HCT116 (cell line): ENCODE measurements around the gene CPNE4. TPM values are rescaled to one million over a fixed set of nuclear protein-coding genes. Genes with fewer than 3 reads are reported as not detected.

Experiments used
- ATAC-seq: fragments of 200-7000 bp; cut with Tn5 transposase; 2 replicates; pipeline ENCODE4 v1.9.1; 2020; ENCODE audit warnings: mild to moderate bottlenecking, moderate library complexity
- Bru-seq: library from RNA; stranded (reverse); fragments of 400-500 nt; gene quantifications from one replicate; lab custom pipeline; 2021; lab: Mats Ljungman, UMichigan
- BruChase-seq, 2 experiments: library from RNA; stranded (reverse); fragments of 400-500 nt; gene quantifications; one replicate each; lab custom pipeline; 2021; lab: Mats Ljungman, UMichigan
- BruUV-seq: library from RNA; stranded (reverse); fragments of 400-500 nt; replicated peaks from 2 replicates; lab custom pipeline; 2021; lab: Mats Ljungman, UMichigan
- CTCF ChIA-PET: fragments of 300-600 bp; sonication (Branson Sonifier 250); formaldehyde crosslinking; loops from one replicate; lab custom pipeline; 2021; ENCODE audit warnings: antibody characterized with exemption; lab: Charles Lee
- POLR2A ChIA-PET: fragments of 300-600, 350-600 bp; sonication (Branson Sonifier 250); formaldehyde crosslinking; loops from one replicate; lab custom pipeline; 2021; ENCODE audit warnings: antibody characterized with exemption; lab: Charles Lee
- RAD21 ChIA-PET, 2 experiments: fragments of 300-600 bp; sonication (Branson Sonifier 250); formaldehyde crosslinking; loops; one replicate each; lab custom pipeline; 2023; ENCODE audit warnings: low total read pairs in 2 of 2; ENCODE audit not compliant: uncharacterized antibody in 2 of 2, unreplicated experiment in 2 of 2, low non-redundant PET in 1 of 2; lab: Charles Lee
- DNase-seq: peaks from one replicate; pipeline ENCODE4 v3.0.0-alpha.2; 2010; ENCODE audit warnings: low read depth, low spot score
- H2AFZ ChIP-seq: fragments of 200-600 bp; shearing (Covaris generic), sonication (generic); 2 replicates; pipeline ENCODE4 v1.6.1; 2017; ENCODE audit warnings: low read depth, mixed run types, mixed read lengths, antibody characterized with exemption, low read length; ENCODE audit not compliant: poor library complexity, severe bottlenecking
- H3K27ac ChIP-seq: 2 replicates; pipeline ENCODE4 v1.5.1; 2012; ENCODE audit warnings: low read depth, low read length
- H3K27me3 ChIP-seq: fragments of 200-600 bp; sonication (generic); 2 replicates; pipeline ENCODE4 v1.6.1; 2016; ENCODE audit warnings: mixed run types, low read length, mixed read lengths; ENCODE audit not compliant: insufficient read depth
- H3K36me3 ChIP-seq, 2 experiments: fragments of 200-500 bp in 1 of 2; fragments of 200-600 bp in 1 of 2; sonication (Bioruptor generic) in 1 of 2; sonication (generic) in 1 of 2; 2 replicates each; pipeline versions ENCODE4 v1.5.1 to v1.6.1; 2014 to 2016; ENCODE audit warnings: low read length in 2 of 2, inconsistent platforms in 1 of 2, mixed read lengths in 1 of 2, mixed run types in 1 of 2; ENCODE audit not compliant: insufficient read depth in 2 of 2, control insufficient read depth in 1 of 2
- H3K4me1 ChIP-seq, 2 experiments: fragments of 200-600 bp in 1 of 2; sonication (generic) in 1 of 2; 2 replicates each; pipeline versions ENCODE4 v1.5.1 to v1.6.1; 2012 to 2017; ENCODE audit warnings: low read length in 2 of 2, inconsistent platforms in 1 of 2, mild to moderate bottlenecking in 1 of 2, mixed read lengths in 1 of 2, mixed run types in 1 of 2, moderate library complexity in 1 of 2; ENCODE audit not compliant: insufficient read depth in 2 of 2, control insufficient read depth in 1 of 2
- H3K4me2 ChIP-seq: fragments of 200-600 bp; sonication (generic); 2 replicates; pipeline ENCODE4 v1.6.1; 2017; ENCODE audit warnings: mixed run types, low read length, mixed read lengths
- H3K4me3 ChIP-seq, 2 experiments: fragments of 200-600 bp in 1 of 2; sonication (generic) in 1 of 2; replicated peaks in 1 of 2; 2 replicates each; pipeline ENCODE4 v1.5.1; 2011 to 2016; ENCODE audit warnings: low read length in 2 of 2, control low read depth in 1 of 2, low read depth in 1 of 2, mild to moderate bottlenecking in 1 of 2, mixed read lengths in 1 of 2, mixed run types in 1 of 2
- H3K79me2 ChIP-seq: fragments of 200-600 bp; sonication (generic); 2 replicates; pipeline ENCODE4 v1.6.1; 2017; ENCODE audit warnings: mild to moderate bottlenecking, mixed run types, low read length, moderate library complexity, mixed read lengths; ENCODE audit not compliant: insufficient read depth
- H3K9ac ChIP-seq: fragments of 200-600 bp; sonication (generic); 2 replicates; pipeline ENCODE4 v1.6.1; 2016; ENCODE audit warnings: low read length, mixed read lengths
- H3K9me2 ChIP-seq: fragments of 200-600 bp; sonication (generic), shearing (Covaris generic); 2 replicates; pipeline ENCODE4 v1.6.1; 2017; ENCODE audit warnings: mixed run types, mild to moderate bottlenecking, moderate library complexity; ENCODE audit not compliant: insufficient read depth
- H3K9me3 ChIP-seq, 2 experiments: fragments of 200-500 bp in 1 of 2; fragments of 200-600 bp in 1 of 2; sonication (Bioruptor generic) in 1 of 2; sonication (generic) in 1 of 2; 2 replicates each; pipeline ENCODE4 v1.6.1; 2014 to 2017; ENCODE audit warnings: low read length in 2 of 2, mixed read lengths in 2 of 2, inconsistent platforms in 1 of 2, low read depth in 1 of 2, mild to moderate bottlenecking in 1 of 2, mixed run types in 1 of 2, moderate library complexity in 1 of 2; ENCODE audit not compliant: control insufficient read depth in 1 of 2, insufficient read depth in 1 of 2
- H4K20me1 ChIP-seq: fragments of 200-600 bp; sonication (generic), shearing (Covaris generic); 2 replicates; pipeline ENCODE4 v1.6.1; 2017; ENCODE audit warnings: mixed run types, mild to moderate bottlenecking, moderate library complexity; ENCODE audit not compliant: insufficient read depth
- CBX3 ChIP-seq: IDR thresholded peaks from 2 replicates; pipeline ENCODE4 v1.6.1; 2012; ENCODE audit warnings: low read depth
- CEBPB ChIP-seq: IDR thresholded peaks from 2 replicates; pipeline ENCODE4 v1.6.1; 2012; ENCODE audit warnings: low read depth
- EGR1 ChIP-seq: IDR thresholded peaks from 2 replicates; pipeline ENCODE4 v1.6.1; 2012; ENCODE audit warnings: low read depth
- ELF1 ChIP-seq: IDR thresholded peaks from 2 replicates; pipeline ENCODE4 v1.6.1; 2012; ENCODE audit warnings: low read depth, borderline replicate concordance
- EZH2phosphoT487 ChIP-seq: fragments of 200-600 bp; IDR thresholded peaks from 2 replicates; pipeline ENCODE4 v1.6.1; 2018; ENCODE audit warnings: antibody characterized with exemption, borderline replicate concordance
- FOSL1 ChIP-seq: IDR thresholded peaks from 2 replicates; pipeline ENCODE4 v1.6.1; 2012; ENCODE audit warnings: low read depth
- JUND ChIP-seq: IDR thresholded peaks from 2 replicates; pipeline ENCODE4 v1.6.1; 2012
- POLR2A ChIP-seq: IDR thresholded peaks from 2 replicates; pipeline ENCODE4 v1.7.0; 2011; ENCODE audit warnings: borderline replicate concordance; ENCODE audit not compliant: insufficient read depth, insufficient read length; ENCODE audit errors: extremely low read depth
- RAD21 ChIP-seq: IDR thresholded peaks from 2 replicates; pipeline ENCODE4 v1.6.1; 2012; ENCODE audit warnings: low read depth, mild to moderate bottlenecking
- TCF7L2 ChIP-seq: IDR thresholded peaks from 2 replicates; pipeline ENCODE4 v1.7.0; 2011; ENCODE audit warnings: borderline replicate concordance, inconsistent platforms; ENCODE audit not compliant: insufficient read depth, insufficient read length; ENCODE audit errors: extremely low read depth
- YY1 ChIP-seq: IDR thresholded peaks from 2 replicates; pipeline ENCODE4 v1.6.1; 2011; ENCODE audit warnings: low read length, low read depth, moderate library complexity, mild to moderate bottlenecking; ENCODE audit not compliant: insufficient replicate concordance; ENCODE audit errors: extremely low read depth
- ZNF274 ChIP-seq: fragments of 200-500 bp; sonication (Bioruptor generic); IDR thresholded peaks from 2 replicates; pipeline ENCODE4 v1.6.1; 2014; ENCODE audit warnings: mild to moderate bottlenecking, low read depth, low read length, inconsistent platforms
- intact Hi-C: fragments of 100-400 bp; cut with micrococcal nuclease; formaldehyde crosslinking; loops from 2 replicates; pipeline ENCODE4 v1.10.0; 2022
- long read RNA-seq: library from polyadenylated mRNA; unstranded; transcript quantifications from one replicate; pipeline ENCODE4 v2.0.0, GENCODE V29; 2021; ENCODE audit not compliant: unreplicated experiment
- polyA plus RNA-seq: library from polyadenylated mRNA; unstranded; fragments of >200 nt; gene quantifications from 2 replicates; pipeline ENCODE4 v1.2.1, GENCODE V29; 2012; ENCODE audit warnings: missing spikeins
- total RNA-seq: library from RNA; stranded (reverse); gene quantifications from one replicate; pipeline ENCODE4 v1.2.1, GENCODE V29; 2021; ENCODE audit not compliant: unreplicated experiment
- TF ChIP-seq, protein P1 (sequence below): IDR thresholded peaks from 2 replicates; pipeline ENCODE4 v1.6.1; 2012
- TF ChIP-seq, protein P2 (sequence below), 3 experiments: fragments of 200-600 bp in 1 of 3; sonication (generic) in 1 of 3; IDR thresholded peaks in 2 of 3; conservative IDR thresholded peaks in 1 of 3; 2 replicates each; pipeline ENCODE4 v1.5.1; 2012 to 2017; ENCODE audit warnings: low read depth in 2 of 3, low read length in 2 of 3, antibody characterized with exemption in 1 of 3, borderline replicate concordance in 1 of 3, control low read depth in 1 of 3, mild to moderate bottlenecking in 1 of 3, mixed read lengths in 1 of 3, mixed run types in 1 of 3, moderate library complexity in 1 of 3; ENCODE audit not compliant: insufficient read depth in 1 of 3
- TF ChIP-seq, protein P3 (sequence below): IDR thresholded peaks from 2 replicates; pipeline ENCODE4 v1.6.1; 2012; ENCODE audit warnings: low read depth
- TF ChIP-seq, protein P4 (sequence below): IDR thresholded peaks from 2 replicates; pipeline ENCODE4 v1.6.1; 2011; ENCODE audit warnings: mild to moderate bottlenecking, low read length, moderate library complexity; ENCODE audit not compliant: insufficient replicate concordance; ENCODE audit errors: extremely low read depth

The CPNE4 gene
- total RNA-seq (not detected), Bru-seq, nascent RNA (percentile 1 among the genes with signal in this experiment), BruChase-seq, experiment 1, labeled RNA remaining after a 6-hour chase (percentile 0 among the genes with signal in this experiment), BruChase-seq, experiment 2, labeled RNA remaining after a 2-hour chase (percentile 1 among the genes with signal in this experiment)
- not detected in 2 replicates for polyA plus RNA-seq
- long read RNA-seq = 0 reads

DNA sequence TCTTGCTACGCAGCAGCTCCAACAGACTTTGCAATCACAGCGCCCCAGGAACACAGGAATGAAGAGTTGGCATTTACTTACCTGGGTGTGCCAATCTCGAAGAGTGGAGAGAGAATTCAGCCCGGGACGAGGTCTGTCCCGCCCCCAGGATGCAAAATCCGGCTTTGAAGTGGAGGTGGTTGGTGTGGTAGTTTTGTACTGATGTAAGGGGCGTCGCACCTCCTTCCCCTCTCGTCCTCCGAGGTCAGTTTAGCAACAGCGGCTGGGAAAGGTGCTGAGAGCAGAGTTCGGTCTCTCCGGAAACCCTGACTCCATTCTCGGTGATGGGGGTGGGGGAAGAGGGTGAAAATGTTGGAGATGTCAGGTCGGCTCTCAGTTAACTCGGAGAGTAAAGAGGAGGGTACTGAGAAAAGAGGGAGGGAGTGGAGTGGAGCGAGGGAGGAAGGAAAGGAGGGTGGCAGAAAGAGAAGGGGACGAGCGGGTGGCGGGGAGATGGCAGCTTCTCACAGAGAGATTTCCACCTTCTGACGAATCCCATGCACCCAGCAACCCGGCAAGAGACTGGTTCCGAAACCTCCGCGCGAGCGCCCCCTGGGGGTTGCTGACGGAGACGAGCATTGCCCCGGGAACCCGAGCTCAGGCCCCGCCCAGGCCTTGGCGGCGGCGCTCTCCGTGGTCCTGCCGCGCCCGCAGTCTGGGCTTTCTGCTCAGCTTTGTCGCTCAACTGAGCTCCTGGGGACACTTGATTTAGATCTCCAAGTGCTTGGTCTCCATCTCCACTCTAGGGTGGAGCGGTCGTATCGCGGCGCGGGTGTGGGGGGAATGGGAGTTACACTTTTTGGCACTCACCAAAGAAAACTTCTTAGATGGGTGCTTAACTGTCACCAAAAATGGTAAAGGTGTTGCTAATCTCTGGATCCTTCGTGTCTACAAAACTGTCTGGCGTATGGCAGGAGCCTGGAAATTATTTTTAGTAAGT lies at the start of gene CPNE4:
Gene CPNE4, minus strand, starts transcription at position 529 of the 979 bp plus-strand sequence.
- intact Hi-C loops = loop anchor here (5.0 kb wide), 1 partner anchor 363 kb away; no protein-coding TSS in a partner anchor
- TF ChIP-seq FOSL1 (no peak), EGR1 (no peak), CEBPB (no peak), TCF7L2 (no peak), JUND (no peak), RAD21 (peak; percentile 56), YY1 (peak; percentile 45), ZNF274 (no peak), CBX3 (peak; percentile 46; the same call in 1 of the 2 replicates), ELF1 (no peak), POLR2A (no peak), EZH2phosphoT487 (no peak)
- TF ChIP-seq, protein P1, sequence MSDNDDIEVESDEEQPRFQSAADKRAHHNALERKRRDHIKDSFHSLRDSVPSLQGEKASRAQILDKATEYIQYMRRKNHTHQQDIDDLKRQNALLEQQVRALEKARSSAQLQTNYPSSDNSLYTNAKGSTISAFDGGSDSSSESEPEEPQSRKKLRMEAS = no peak; the same call in 1 of the 2 replicates
- TF ChIP-seq, protein P2, sequence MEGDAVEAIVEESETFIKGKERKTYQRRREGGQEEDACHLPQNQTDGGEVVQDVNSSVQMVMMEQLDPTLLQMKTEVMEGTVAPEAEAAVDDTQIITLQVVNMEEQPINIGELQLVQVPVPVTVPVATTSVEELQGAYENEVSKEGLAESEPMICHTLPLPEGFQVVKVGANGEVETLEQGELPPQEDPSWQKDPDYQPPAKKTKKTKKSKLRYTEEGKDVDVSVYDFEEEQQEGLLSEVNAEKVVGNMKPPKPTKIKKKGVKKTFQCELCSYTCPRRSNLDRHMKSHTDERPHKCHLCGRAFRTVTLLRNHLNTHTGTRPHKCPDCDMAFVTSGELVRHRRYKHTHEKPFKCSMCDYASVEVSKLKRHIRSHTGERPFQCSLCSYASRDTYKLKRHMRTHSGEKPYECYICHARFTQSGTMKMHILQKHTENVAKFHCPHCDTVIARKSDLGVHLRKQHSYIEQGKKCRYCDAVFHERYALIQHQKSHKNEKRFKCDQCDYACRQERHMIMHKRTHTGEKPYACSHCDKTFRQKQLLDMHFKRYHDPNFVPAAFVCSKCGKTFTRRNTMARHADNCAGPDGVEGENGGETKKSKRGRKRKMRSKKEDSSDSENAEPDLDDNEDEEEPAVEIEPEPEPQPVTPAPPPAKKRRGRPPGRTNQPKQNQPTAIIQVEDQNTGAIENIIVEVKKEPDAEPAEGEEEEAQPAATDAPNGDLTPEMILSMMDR (IDR thresholded peaks at IDR 0.05 in 2 of 3, conservative IDR thresholded peaks at IDR 0.05 in 1 of 3; ENCODE audit: borderline replicate concordance in 1 of 3, insufficient read depth in 1 of 3, low read depth in 2 of 3, low read length in 2 of 3) = peak; percentile 58 to 90 (median 73); a peak in 5 of 6 replicates
- TF ChIP-seq, protein P3, sequence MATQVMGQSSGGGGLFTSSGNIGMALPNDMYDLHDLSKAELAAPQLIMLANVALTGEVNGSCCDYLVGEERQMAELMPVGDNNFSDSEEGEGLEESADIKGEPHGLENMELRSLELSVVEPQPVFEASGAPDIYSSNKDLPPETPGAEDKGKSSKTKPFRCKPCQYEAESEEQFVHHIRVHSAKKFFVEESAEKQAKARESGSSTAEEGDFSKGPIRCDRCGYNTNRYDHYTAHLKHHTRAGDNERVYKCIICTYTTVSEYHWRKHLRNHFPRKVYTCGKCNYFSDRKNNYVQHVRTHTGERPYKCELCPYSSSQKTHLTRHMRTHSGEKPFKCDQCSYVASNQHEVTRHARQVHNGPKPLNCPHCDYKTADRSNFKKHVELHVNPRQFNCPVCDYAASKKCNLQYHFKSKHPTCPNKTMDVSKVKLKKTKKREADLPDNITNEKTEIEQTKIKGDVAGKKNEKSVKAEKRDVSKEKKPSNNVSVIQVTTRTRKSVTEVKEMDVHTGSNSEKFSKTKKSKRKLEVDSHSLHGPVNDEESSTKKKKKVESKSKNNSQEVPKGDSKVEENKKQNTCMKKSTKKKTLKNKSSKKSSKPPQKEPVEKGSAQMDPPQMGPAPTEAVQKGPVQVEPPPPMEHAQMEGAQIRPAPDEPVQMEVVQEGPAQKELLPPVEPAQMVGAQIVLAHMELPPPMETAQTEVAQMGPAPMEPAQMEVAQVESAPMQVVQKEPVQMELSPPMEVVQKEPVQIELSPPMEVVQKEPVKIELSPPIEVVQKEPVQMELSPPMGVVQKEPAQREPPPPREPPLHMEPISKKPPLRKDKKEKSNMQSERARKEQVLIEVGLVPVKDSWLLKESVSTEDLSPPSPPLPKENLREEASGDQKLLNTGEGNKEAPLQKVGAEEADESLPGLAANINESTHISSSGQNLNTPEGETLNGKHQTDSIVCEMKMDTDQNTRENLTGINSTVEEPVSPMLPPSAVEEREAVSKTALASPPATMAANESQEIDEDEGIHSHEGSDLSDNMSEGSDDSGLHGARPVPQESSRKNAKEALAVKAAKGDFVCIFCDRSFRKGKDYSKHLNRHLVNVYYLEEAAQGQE = peak; percentile 98
- TF ChIP-seq, protein P4, sequence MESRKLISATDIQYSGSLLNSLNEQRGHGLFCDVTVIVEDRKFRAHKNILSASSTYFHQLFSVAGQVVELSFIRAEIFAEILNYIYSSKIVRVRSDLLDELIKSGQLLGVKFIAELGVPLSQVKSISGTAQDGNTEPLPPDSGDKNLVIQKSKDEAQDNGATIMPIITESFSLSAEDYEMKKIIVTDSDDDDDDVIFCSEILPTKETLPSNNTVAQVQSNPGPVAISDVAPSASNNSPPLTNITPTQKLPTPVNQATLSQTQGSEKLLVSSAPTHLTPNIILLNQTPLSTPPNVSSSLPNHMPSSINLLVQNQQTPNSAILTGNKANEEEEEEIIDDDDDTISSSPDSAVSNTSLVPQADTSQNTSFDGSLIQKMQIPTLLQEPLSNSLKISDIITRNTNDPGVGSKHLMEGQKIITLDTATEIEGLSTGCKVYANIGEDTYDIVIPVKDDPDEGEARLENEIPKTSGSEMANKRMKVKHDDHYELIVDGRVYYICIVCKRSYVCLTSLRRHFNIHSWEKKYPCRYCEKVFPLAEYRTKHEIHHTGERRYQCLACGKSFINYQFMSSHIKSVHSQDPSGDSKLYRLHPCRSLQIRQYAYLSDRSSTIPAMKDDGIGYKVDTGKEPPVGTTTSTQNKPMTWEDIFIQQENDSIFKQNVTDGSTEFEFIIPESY = no peak

More for the DNA sequence above, at the start of gene CPNE4:
- no peak within 1 kb of the TSS for H3K27ac ChIP-seq
- no peak within 1 kb of the TSS for H3K9ac ChIP-seq
- peak within 1 kb of the TSS; percentile 34 for H3K4me2 ChIP-seq
- CTCF ChIA-PET = interaction anchor here (0.6 to 1.1 kb wide), 11 partner anchors 19 to 1002 kb away, joined by 3 to 8 read pairs (median 3); no protein-coding TSS in a partner anchor
- POLR2A ChIA-PET = no interaction called here
- H3K4me1 ChIP-seq = no peaks in the 10 kb centered on the region
- H3K36me3 ChIP-seq = no peaks in the 10 kb centered on the region
- no peaks in the 10 kb centered on the region for H3K9me2 ChIP-seq
- no peak within 1 kb of the TSS for H2AFZ ChIP-seq
- DNase-seq = peak; percentile 33
- ATAC-seq = peak; percentile 100
- RAD21 ChIA-PET = no interaction called here
- H4K20me1 ChIP-seq = no peaks in the 10 kb centered on the region
- no peaks in the 10 kb centered on the region for H3K9me3 ChIP-seq
- H3K79me2 ChIP-seq = no peaks in the 10 kb centered on the region
- BruUV-seq = no TSS peak
- H3K27me3 ChIP-seq = peaks cover 21% of the 10 kb centered on the region
- H3K4me3 ChIP-seq = no peak within 1 kb of the TSS
